ENCODE results near the gene DNM3. TPM values are rescaled to one million over a fixed set of nuclear protein-coding genes. Genes with fewer than 3 reads are reported as not detected.

DNM3 gene
- total RNA-seq, 1 donor from 2014 or later = 1.8 TPM

- no peak for DNase-seq (ENCODE audit: low read depth)
Observed at GRCh38 chr1:172405912-172406311, 564.6 kb downstream of the DNM3 start.

GRCh38 chr1:172406968-172407367, 565.7 kb downstream of the DNM3 start:
- DNase-seq (ENCODE audit: low read depth) = no peak
- TF ChIP-seq CTCF (conservative IDR thresholded peaks at IDR 0.05; ENCODE audit: low read depth, low read length) = no peak
- H3K4me3 ChIP-seq (ENCODE audit: low read depth, low read length) = no peak overlapping the region

More at GRCh38 chr1:172405912-172406311, 564.6 kb downstream of the DNM3 start:
- no peak overlapping the region for H3K4me3 ChIP-seq (ENCODE audit: low read depth, low read length)
- TF ChIP-seq CTCF (conservative IDR thresholded peaks at IDR 0.05; ENCODE audit: low read depth, low read length) = no peak

GRCh38 chr1:172408958-172409357, 567.7 kb downstream of the DNM3 start:
- no peak overlapping the region for H3K4me3 ChIP-seq (ENCODE audit: low read depth, low read length)
- TF ChIP-seq CTCF (conservative IDR thresholded peaks at IDR 0.05; ENCODE audit: low read depth, low read length) = no peak
- DNase-seq (ENCODE audit: low read depth) = no peak

- TF ChIP-seq CTCF (conservative IDR thresholded peaks at IDR 0.05; ENCODE audit: low read depth, low read length) = no peak
- H3K4me3 ChIP-seq (ENCODE audit: low read depth, low read length) = no peak overlapping the region
- DNase-seq (ENCODE audit: low read depth) = no peak
Observed at GRCh38 chr1:172410027-172410426, 568.7 kb downstream of the DNM3 start.

GRCh38 chr1:172411791-172412338, 570.6 kb downstream of the DNM3 start:
- no peak for DNase-seq (ENCODE audit: low read depth)
- TF ChIP-seq CTCF (conservative IDR thresholded peaks at IDR 0.05; ENCODE audit: low read depth, low read length) = no peak
- H3K4me3 ChIP-seq (ENCODE audit: low read depth, low read length) = no peak overlapping the region

GRCh38 chr1:172414331-172414730, 573.0 kb downstream of the DNM3 start:
- no peak overlapping the region for H3K4me3 ChIP-seq (ENCODE audit: low read depth, low read length)
- no peak for TF ChIP-seq CTCF (conservative IDR thresholded peaks at IDR 0.05; ENCODE audit: low read depth, low read length)
- DNase-seq (ENCODE audit: low read depth) = no peak

GRCh38 chr1:172416496-172417035, 575.3 kb downstream of the DNM3 start:
- TF ChIP-seq CTCF (conservative IDR thresholded peaks at IDR 0.05; ENCODE audit: low read depth, low read length) = no peak
- H3K4me3 ChIP-seq (ENCODE audit: low read depth, low read length) = no peak overlapping the region
- no peak for DNase-seq (ENCODE audit: low read depth)

Data from epithelial cell of proximal tubule (primary cell).